ENCODE data around the gene OR56A3.

DNA sequence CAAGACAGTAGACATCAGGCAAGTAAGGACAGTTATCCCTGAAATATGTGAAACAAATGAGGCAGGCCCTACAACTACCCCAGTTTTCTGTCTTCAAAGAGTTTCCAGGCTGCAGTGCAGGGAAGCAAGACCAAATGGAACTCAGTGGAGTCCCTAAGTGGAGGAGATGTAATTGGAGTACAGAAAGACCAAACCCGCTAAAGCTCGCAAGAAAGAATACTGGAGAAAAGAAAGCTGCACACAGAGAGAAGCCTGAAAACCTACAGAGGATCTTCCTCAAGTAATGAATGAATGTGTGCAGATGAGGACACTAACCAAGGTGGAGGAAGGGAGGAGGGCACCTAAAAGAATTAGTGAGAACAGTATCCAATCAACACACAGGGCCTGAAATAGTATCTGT lies 1.3 kb upstream of the OR56A3 start:
- TF ChIP-seq, protein P1, sequence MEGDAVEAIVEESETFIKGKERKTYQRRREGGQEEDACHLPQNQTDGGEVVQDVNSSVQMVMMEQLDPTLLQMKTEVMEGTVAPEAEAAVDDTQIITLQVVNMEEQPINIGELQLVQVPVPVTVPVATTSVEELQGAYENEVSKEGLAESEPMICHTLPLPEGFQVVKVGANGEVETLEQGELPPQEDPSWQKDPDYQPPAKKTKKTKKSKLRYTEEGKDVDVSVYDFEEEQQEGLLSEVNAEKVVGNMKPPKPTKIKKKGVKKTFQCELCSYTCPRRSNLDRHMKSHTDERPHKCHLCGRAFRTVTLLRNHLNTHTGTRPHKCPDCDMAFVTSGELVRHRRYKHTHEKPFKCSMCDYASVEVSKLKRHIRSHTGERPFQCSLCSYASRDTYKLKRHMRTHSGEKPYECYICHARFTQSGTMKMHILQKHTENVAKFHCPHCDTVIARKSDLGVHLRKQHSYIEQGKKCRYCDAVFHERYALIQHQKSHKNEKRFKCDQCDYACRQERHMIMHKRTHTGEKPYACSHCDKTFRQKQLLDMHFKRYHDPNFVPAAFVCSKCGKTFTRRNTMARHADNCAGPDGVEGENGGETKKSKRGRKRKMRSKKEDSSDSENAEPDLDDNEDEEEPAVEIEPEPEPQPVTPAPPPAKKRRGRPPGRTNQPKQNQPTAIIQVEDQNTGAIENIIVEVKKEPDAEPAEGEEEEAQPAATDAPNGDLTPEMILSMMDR (conservative IDR thresholded peaks at IDR 0.05; ENCODE audit: low read depth in 2 of 2): no peak
- no peak for TF ChIP-seq EZH2 (IDR thresholded peaks at IDR 0.05; ENCODE audit: low read depth, unreplicated experiment)
- TF ChIP-seq NANOG (IDR thresholded peaks at IDR 0.05; ENCODE audit: borderline replicate concordance): no peak
- TF ChIP-seq, protein P2, sequence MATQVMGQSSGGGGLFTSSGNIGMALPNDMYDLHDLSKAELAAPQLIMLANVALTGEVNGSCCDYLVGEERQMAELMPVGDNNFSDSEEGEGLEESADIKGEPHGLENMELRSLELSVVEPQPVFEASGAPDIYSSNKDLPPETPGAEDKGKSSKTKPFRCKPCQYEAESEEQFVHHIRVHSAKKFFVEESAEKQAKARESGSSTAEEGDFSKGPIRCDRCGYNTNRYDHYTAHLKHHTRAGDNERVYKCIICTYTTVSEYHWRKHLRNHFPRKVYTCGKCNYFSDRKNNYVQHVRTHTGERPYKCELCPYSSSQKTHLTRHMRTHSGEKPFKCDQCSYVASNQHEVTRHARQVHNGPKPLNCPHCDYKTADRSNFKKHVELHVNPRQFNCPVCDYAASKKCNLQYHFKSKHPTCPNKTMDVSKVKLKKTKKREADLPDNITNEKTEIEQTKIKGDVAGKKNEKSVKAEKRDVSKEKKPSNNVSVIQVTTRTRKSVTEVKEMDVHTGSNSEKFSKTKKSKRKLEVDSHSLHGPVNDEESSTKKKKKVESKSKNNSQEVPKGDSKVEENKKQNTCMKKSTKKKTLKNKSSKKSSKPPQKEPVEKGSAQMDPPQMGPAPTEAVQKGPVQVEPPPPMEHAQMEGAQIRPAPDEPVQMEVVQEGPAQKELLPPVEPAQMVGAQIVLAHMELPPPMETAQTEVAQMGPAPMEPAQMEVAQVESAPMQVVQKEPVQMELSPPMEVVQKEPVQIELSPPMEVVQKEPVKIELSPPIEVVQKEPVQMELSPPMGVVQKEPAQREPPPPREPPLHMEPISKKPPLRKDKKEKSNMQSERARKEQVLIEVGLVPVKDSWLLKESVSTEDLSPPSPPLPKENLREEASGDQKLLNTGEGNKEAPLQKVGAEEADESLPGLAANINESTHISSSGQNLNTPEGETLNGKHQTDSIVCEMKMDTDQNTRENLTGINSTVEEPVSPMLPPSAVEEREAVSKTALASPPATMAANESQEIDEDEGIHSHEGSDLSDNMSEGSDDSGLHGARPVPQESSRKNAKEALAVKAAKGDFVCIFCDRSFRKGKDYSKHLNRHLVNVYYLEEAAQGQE (IDR thresholded peaks at IDR 0.05; ENCODE audit: unreplicated experiment): no peak
- TF ChIP-seq EZH2phosphoT487 (IDR thresholded peaks at IDR 0.05; ENCODE audit: unreplicated experiment): no peak
- TF ChIP-seq POLR2AphosphoS5 (IDR thresholded peaks at IDR 0.05; ENCODE audit: low read depth): no peak
- TF ChIP-seq JUNB (IDR thresholded peaks at IDR 0.05; ENCODE audit: unreplicated experiment): no peak
- TF ChIP-seq ZNF331 (CRISPR knock-in tag; IDR thresholded peaks at IDR 0.05; ENCODE audit: low read depth): no peak
- TF ChIP-seq CREB1 (CRISPR knock-in tag; IDR thresholded peaks at IDR 0.05; ENCODE audit: low read depth): no peak
- TF ChIP-seq ZNF114 (CRISPR knock-in tag; IDR thresholded peaks at IDR 0.05): no peak
- TF ChIP-seq, protein P3, sequence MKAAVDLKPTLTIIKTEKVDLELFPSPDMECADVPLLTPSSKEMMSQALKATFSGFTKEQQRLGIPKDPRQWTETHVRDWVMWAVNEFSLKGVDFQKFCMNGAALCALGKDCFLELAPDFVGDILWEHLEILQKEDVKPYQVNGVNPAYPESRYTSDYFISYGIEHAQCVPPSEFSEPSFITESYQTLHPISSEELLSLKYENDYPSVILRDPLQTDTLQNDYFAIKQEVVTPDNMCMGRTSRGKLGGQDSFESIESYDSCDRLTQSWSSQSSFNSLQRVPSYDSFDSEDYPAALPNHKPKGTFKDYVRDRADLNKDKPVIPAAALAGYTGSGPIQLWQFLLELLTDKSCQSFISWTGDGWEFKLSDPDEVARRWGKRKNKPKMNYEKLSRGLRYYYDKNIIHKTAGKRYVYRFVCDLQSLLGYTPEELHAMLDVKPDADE (IDR thresholded peaks at IDR 0.05): no peak

All from GM23338 (cell line).